Bronchial epithelial cell (primary cell): Measurements from ENCODE around the gene RPL36A. TPM values are rescaled to one million over a fixed set of nuclear protein-coding genes. Genes with fewer than 3 reads are reported as not detected.

Experiments used
- DNase-seq: peaks from one replicate; pipeline ENCODE4 v3.0.0-alpha.2; 2010; ENCODE audit warnings: low read depth
- FAIRE-seq: peaks from 2 replicates; lab custom pipeline; 2011; peaks lifted over from hg19 to GRCh38; lab: Jason Lieb, UNC
- H3K27me3 ChIP-seq: 2 replicates; pipeline ENCODE4 v1.5.1; 2011; ENCODE audit warnings: low read length; ENCODE audit not compliant: control insufficient read depth, insufficient read depth
- H3K36me3 ChIP-seq: 2 replicates; pipeline ENCODE4 v1.5.1; 2011; ENCODE audit warnings: low read length; ENCODE audit not compliant: control insufficient read depth, insufficient read depth
- H3K4me3 ChIP-seq: 2 replicates; pipeline ENCODE4 v1.5.1; 2011; ENCODE audit warnings: mild to moderate bottlenecking, low read depth, low read length, control low read depth
- CTCF ChIP-seq: IDR thresholded peaks from 2 replicates; pipeline ENCODE4 v1.5.1; 2011; ENCODE audit warnings: mild to moderate bottlenecking, moderate library complexity, low read length, control low read depth, inconsistent platforms; ENCODE audit not compliant: insufficient read depth, severe bottlenecking
- total RNA-seq: library from RNA; depleted of rRNA; stranded (reverse); fragments of >200 nt; gene quantifications from 2 replicates; pipeline ENCODE4 v1.2.1, GENCODE V29; 2014

RPL36A gene
- total RNA-seq: 736 and 1,171 TPM in 2 replicates

- Histone ChIP-seq H3K4me3 (peak within 1 kb of the TSS; percentile 61), H3K36me3 (peaks cover 5% of the 10 kb centered on the region), H3K27me3 (no peaks in the 10 kb centered on the region)
- FAIRE-seq: no peak
- peak; percentile 77 for DNase-seq
- TF ChIP-seq CTCF: peak; percentile 83
Observed at GRCh38 chrX:101390664-101391525, at the start of gene RPL36A. Gene RPL36A (plus strand): TSS chrX:101391011. CDS start chrX:101391044, 33 bp downstream.

- Histone ChIP-seq H3K4me3 (peak overlapping the region; percentile 75), H3K27me3 (no peaks in the 10 kb centered on the region), H3K36me3 (no peaks in the 10 kb centered on the region)
- no peak for FAIRE-seq
- no peak for TF ChIP-seq CTCF
- DNase-seq: peak; percentile 12
Observed at GRCh38 chrX:101347859-101348451, 42.9 kb upstream of the RPL36A start.

- DNase-seq (peak; percentile 49), FAIRE-seq (no peak)
- Histone ChIP-seq H3K4me3 (peak within 1 kb of the TSS; percentile 75), H3K36me3 (no peaks in the 10 kb centered on the region), H3K27me3 (no peaks in the 10 kb centered on the region)
- no peak for TF ChIP-seq CTCF
Observed at GRCh38 chrX:101348452-101349192, 42.2 kb upstream of the RPL36A start, which contains the start of gene TIMM8A. Gene TIMM8A (minus strand): TSS chrX:101348742. CDS start chrX:101348664, 78 bp downstream.

- FAIRE-seq (no peak), DNase-seq (no peak)
- TF ChIP-seq CTCF: no peak
- Histone ChIP-seq H3K4me3 (peak overlapping the region; percentile 75), H3K36me3 (no peaks in the 10 kb centered on the region), H3K27me3 (no peaks in the 10 kb centered on the region)
Observed at GRCh38 chrX:101349193-101349562, 41.6 kb upstream of the RPL36A start.

GRCh38 chrX:101357166-101357795 lies 33.5 kb upstream of the RPL36A start:
- Histone ChIP-seq H3K4me3 (no peak overlapping the region), H3K36me3 (no peaks in the 10 kb centered on the region), H3K27me3 (no peaks in the 10 kb centered on the region)
- DNase-seq (no peak), FAIRE-seq (no peak)
- peak; percentile 22 for TF ChIP-seq CTCF
